ENCODE measurements around the gene KLK6. TPM values are rescaled to one million over a fixed set of nuclear protein-coding genes. Genes with fewer than 3 reads are reported as not detected.
"Not testable (repeated sequence)": the region's sequence is repeated elsewhere in the genome, so short reads cannot be mapped to it uniquely, and the experiment has no call there.

Gene KLK6
- total RNA-seq, 1 experiment from 2014 or later = not detected

GRCh38 chr19:51000981-51001380, 31.6 kb upstream of the KLK6 start:
- no peak overlapping the region for H2AFZ ChIP-seq (ENCODE audit: low read length)

GRCh38 chr19:51000426-51000825, 31.0 kb upstream of the KLK6 start:
- DNase-seq = no peak
- no peaks in the 10 kb centered on the region for H3K27me3 ChIP-seq (ENCODE audit: low read length)

More at GRCh38 chr19:51000981-51001380, 31.6 kb upstream of the KLK6 start:
- Histone ChIP-seq H3K9ac (ENCODE audit: low read length) (no peak overlapping the region), H3K9me2 (replicated peaks; ENCODE audit: insufficient read depth, low read length) (no peaks in the 10 kb centered on the region), H3K9me3 (ENCODE audit: low read length) (no peaks in the 10 kb centered on the region), H4K20me1 (ENCODE audit: insufficient read depth, low read depth, low read length) (no peaks in the 10 kb centered on the region), H3K27ac (ENCODE audit: low read length) (no peak overlapping the region), H3K4me1 (ENCODE audit: low read length) (no peaks in the 10 kb centered on the region), H3K27me3 (ENCODE audit: low read length) (no peaks in the 10 kb centered on the region), H3K79me2 (ENCODE audit: low read length) (no peaks in the 10 kb centered on the region), H3K4me2 (ENCODE audit: low read depth, low read length, poor library complexity, severe bottlenecking) (no peak overlapping the region), H3K36me3 (ENCODE audit: insufficient read depth, low read length) (no peaks in the 10 kb centered on the region), H3K4me3 (ENCODE audit: low read length) (no peak overlapping the region)
- DNase-seq = no peak

GRCh38 chr19:50998686-50999085, 29.3 kb upstream of the KLK6 start:
- no peaks in the 10 kb centered on the region for H4K20me1 ChIP-seq (ENCODE audit: insufficient read depth, low read depth, low read length)
- H3K36me3 ChIP-seq (ENCODE audit: insufficient read depth, low read length) = no peaks in the 10 kb centered on the region
- H3K27ac ChIP-seq (ENCODE audit: low read length) = no peak overlapping the region
- H3K9ac ChIP-seq (ENCODE audit: low read length) = no peak overlapping the region
- no peak overlapping the region for H3K4me3 ChIP-seq (ENCODE audit: low read length)
- no peaks in the 10 kb centered on the region for H3K27me3 ChIP-seq (ENCODE audit: low read length)
- H3K79me2 ChIP-seq (ENCODE audit: low read length) = no peaks in the 10 kb centered on the region
- no peaks in the 10 kb centered on the region for H3K4me1 ChIP-seq (ENCODE audit: low read length)
- H2AFZ ChIP-seq (ENCODE audit: low read length) = no peak overlapping the region
- no peaks in the 10 kb centered on the region for H3K9me2 ChIP-seq (replicated peaks; ENCODE audit: insufficient read depth, low read length)
- H3K4me2 ChIP-seq (ENCODE audit: low read depth, low read length, poor library complexity, severe bottlenecking) = no peak overlapping the region
- DNase-seq = no peak
- H3K9me3 ChIP-seq (ENCODE audit: low read length) = peaks cover 10% of the 10 kb centered on the region

More at GRCh38 chr19:51000426-51000825, 31.0 kb upstream of the KLK6 start:
- H3K27ac ChIP-seq (ENCODE audit: low read length) = no peak overlapping the region
- no peak overlapping the region for H3K4me2 ChIP-seq (ENCODE audit: low read depth, low read length, poor library complexity, severe bottlenecking)
- H3K9me2 ChIP-seq (replicated peaks; ENCODE audit: insufficient read depth, low read length) = no peaks in the 10 kb centered on the region
- no peak overlapping the region for H3K4me3 ChIP-seq (ENCODE audit: low read length)
- no peak overlapping the region for H3K9ac ChIP-seq (ENCODE audit: low read length)
- H3K9me3 ChIP-seq (ENCODE audit: low read length) = no peaks in the 10 kb centered on the region
- no peaks in the 10 kb centered on the region for H4K20me1 ChIP-seq (ENCODE audit: insufficient read depth, low read depth, low read length)
- no peaks in the 10 kb centered on the region for H3K4me1 ChIP-seq (ENCODE audit: low read length)
- H3K36me3 ChIP-seq (ENCODE audit: insufficient read depth, low read length) = no peaks in the 10 kb centered on the region
- no peaks in the 10 kb centered on the region for H3K79me2 ChIP-seq (ENCODE audit: low read length)
- H2AFZ ChIP-seq (ENCODE audit: low read length) = no peak overlapping the region

- Histone ChIP-seq H3K9me2 (replicated peaks; ENCODE audit: insufficient read depth, low read length) (no peaks in the 10 kb centered on the region), H3K4me3 (ENCODE audit: low read length) (no peak overlapping the region), H3K27me3 (ENCODE audit: low read length) (no peaks in the 10 kb centered on the region), H3K27ac (ENCODE audit: low read length) (no peak overlapping the region), H3K9me3 (ENCODE audit: low read length) (peaks cover 10% of the 10 kb centered on the region), H3K4me2 (ENCODE audit: low read depth, low read length, poor library complexity, severe bottlenecking) (no peak overlapping the region), H3K79me2 (ENCODE audit: low read length) (no peaks in the 10 kb centered on the region), H3K9ac (ENCODE audit: low read length) (no peak overlapping the region), H4K20me1 (ENCODE audit: insufficient read depth, low read depth, low read length) (no peaks in the 10 kb centered on the region), H3K36me3 (ENCODE audit: insufficient read depth, low read length) (no peaks in the 10 kb centered on the region), H2AFZ (ENCODE audit: low read length) (no peak overlapping the region), H3K4me1 (ENCODE audit: low read length) (no peaks in the 10 kb centered on the region)
- no peak for DNase-seq
Measured at GRCh38 chr19:50998061-50998460, 28.7 kb upstream of the KLK6 start.

- Histone ChIP-seq H3K4me3 (ENCODE audit: low read length) (no peak overlapping the region), H3K79me2 (ENCODE audit: low read length) (no peaks in the 10 kb centered on the region), H3K4me1 (ENCODE audit: low read length) (no peaks in the 10 kb centered on the region), H3K9me3 (ENCODE audit: low read length) (peaks cover 10% of the 10 kb centered on the region), H4K20me1 (ENCODE audit: insufficient read depth, low read depth, low read length) (no peaks in the 10 kb centered on the region), H3K27ac (ENCODE audit: low read length) (no peak overlapping the region), H3K27me3 (ENCODE audit: low read length) (no peaks in the 10 kb centered on the region), H3K9me2 (replicated peaks; ENCODE audit: insufficient read depth, low read length) (no peaks in the 10 kb centered on the region), H3K4me2 (ENCODE audit: low read depth, low read length, poor library complexity, severe bottlenecking) (no peak overlapping the region), H3K9ac (ENCODE audit: low read length) (no peak overlapping the region), H3K36me3 (ENCODE audit: insufficient read depth, low read length) (no peaks in the 10 kb centered on the region), H2AFZ (ENCODE audit: low read length) (no peak overlapping the region)
- DNase-seq = peak; percentile 86
Measured at GRCh38 chr19:50994129-50994528, 24.7 kb upstream of the KLK6 start.

GRCh38 chr19:50992666-50993035, 23.3 kb upstream of the KLK6 start:
- peaks cover 10% of the 10 kb centered on the region for H3K9me3 ChIP-seq (ENCODE audit: low read length)
- H3K4me1 ChIP-seq (ENCODE audit: low read length) = no peaks in the 10 kb centered on the region
- H3K4me2 ChIP-seq (ENCODE audit: low read depth, low read length, poor library complexity, severe bottlenecking) = no peak overlapping the region
- H4K20me1 ChIP-seq (ENCODE audit: insufficient read depth, low read depth, low read length) = no peaks in the 10 kb centered on the region
- H2AFZ ChIP-seq (ENCODE audit: low read length) = no peak overlapping the region
- H3K9me2 ChIP-seq (replicated peaks; ENCODE audit: insufficient read depth, low read length) = no peaks in the 10 kb centered on the region
- no peaks in the 10 kb centered on the region for H3K79me2 ChIP-seq (ENCODE audit: low read length)
- H3K9ac ChIP-seq (ENCODE audit: low read length) = no peak overlapping the region
- H3K36me3 ChIP-seq (ENCODE audit: insufficient read depth, low read length) = no peaks in the 10 kb centered on the region
- no peak for DNase-seq
- no peak overlapping the region for H3K4me3 ChIP-seq (ENCODE audit: low read length)
- H3K27ac ChIP-seq (ENCODE audit: low read length) = no peak overlapping the region
- H3K27me3 ChIP-seq (ENCODE audit: low read length) = no peaks in the 10 kb centered on the region

- not testable (repeated sequence) for H2AFZ ChIP-seq (ENCODE audit: low read length); H4K20me1 ChIP-seq (ENCODE audit: insufficient read depth, low read depth, low read length); H3K9ac ChIP-seq (ENCODE audit: low read length); H3K4me1 ChIP-seq (ENCODE audit: low read length); H3K4me2 ChIP-seq (ENCODE audit: low read depth, low read length, poor library complexity, severe bottlenecking); H3K27me3 ChIP-seq (ENCODE audit: low read length); H3K4me3 ChIP-seq (ENCODE audit: low read length); DNase-seq; H3K9me2 ChIP-seq (replicated peaks; ENCODE audit: insufficient read depth, low read length); H3K9me3 ChIP-seq (ENCODE audit: low read length); H3K36me3 ChIP-seq (ENCODE audit: insufficient read depth, low read length); H3K27ac ChIP-seq (ENCODE audit: low read length); H3K79me2 ChIP-seq (ENCODE audit: low read length)
Measured at GRCh38 chr19:50984416-50984815, 15.0 kb upstream of the KLK6 start.

- H3K9ac ChIP-seq (ENCODE audit: low read length) = no peak within 1 kb of the TSS
- H4K20me1 ChIP-seq (ENCODE audit: insufficient read depth, low read depth, low read length) = no peaks in the 10 kb centered on the region
- no peak for DNase-seq
- H2AFZ ChIP-seq (ENCODE audit: low read length) = no peak within 1 kb of the TSS
- no peak within 1 kb of the TSS for H3K4me3 ChIP-seq (ENCODE audit: low read length)
- no peak within 1 kb of the TSS for H3K27ac ChIP-seq (ENCODE audit: low read length)
- no peak within 1 kb of the TSS for H3K4me2 ChIP-seq (ENCODE audit: low read depth, low read length, poor library complexity, severe bottlenecking)
- H3K36me3 ChIP-seq (ENCODE audit: insufficient read depth, low read length) = no peaks in the 10 kb centered on the region
- H3K27me3 ChIP-seq (ENCODE audit: low read length) = no peaks in the 10 kb centered on the region
- no peaks in the 10 kb centered on the region for H3K4me1 ChIP-seq (ENCODE audit: low read length)
- no peaks in the 10 kb centered on the region for H3K79me2 ChIP-seq (ENCODE audit: low read length)
- no peaks in the 10 kb centered on the region for H3K9me3 ChIP-seq (ENCODE audit: low read length)
- no peaks in the 10 kb centered on the region for H3K9me2 ChIP-seq (replicated peaks; ENCODE audit: insufficient read depth, low read length)
Measured at GRCh38 chr19:50983625-50984292, 14.4 kb upstream of the KLK6 start, which contains the start of gene KLK7. Gene KLK7 (minus strand): TSS chr19:50983917. CDS start chr19:50982399, 1,518 bp downstream.
